NK-92 (cell line): ENCODE measurements around the gene FAM200B.

Source experiments
- DNase-seq: peaks from one replicate; lab custom pipeline; 2025; ENCODE audit not compliant: unreplicated experiment; lab: John Stamatoyannopoulos, UW

Gene FAM200B

DNA sequence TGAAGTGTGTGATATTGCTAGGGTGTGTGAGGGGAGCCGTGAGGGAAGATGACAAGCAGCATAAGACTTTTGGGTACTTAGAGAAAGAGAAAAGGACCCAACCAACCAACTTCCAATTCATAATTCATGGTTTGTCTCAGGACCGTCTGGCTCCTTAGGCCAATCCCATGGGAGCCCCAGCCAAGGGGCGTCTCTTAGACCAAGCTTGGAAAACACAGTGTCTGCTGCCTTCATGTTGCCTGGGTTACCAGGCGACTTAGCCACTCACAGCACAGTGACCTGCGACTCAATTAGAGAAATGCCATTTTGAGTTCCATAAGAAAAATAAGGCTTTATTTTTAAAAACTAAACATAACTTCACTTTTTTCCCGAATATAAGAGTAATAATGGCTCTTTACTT is 53.9 kb downstream of the FAM200B start:
- no peak for DNase-seq

DNA sequence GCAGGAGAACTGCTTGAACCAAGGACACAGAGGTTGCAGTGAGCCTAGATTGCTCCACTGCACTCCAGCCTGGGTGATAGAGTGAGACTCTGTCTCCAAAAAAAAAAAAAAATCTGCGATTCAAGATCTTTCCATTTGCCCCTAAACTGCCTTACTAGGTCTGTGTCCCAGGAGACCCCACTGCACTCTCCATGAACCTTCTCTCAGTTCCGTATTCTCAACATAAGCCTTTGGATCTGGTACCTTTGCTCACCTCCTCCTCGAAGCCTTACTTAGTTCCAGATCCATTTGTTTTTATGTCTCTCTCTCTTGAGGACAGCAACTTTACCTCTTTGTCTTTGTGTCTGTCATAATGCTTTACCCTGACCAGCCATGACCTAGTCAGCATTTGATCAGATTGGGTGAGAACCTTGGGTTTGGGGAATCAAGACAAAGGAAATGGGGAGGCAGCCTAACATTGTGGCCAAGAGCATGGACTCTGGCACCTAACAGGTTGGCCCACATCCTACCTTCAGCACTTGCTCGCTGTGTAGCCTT is 55.0 kb downstream of the FAM200B start:
- no peak for DNase-seq

DNA sequence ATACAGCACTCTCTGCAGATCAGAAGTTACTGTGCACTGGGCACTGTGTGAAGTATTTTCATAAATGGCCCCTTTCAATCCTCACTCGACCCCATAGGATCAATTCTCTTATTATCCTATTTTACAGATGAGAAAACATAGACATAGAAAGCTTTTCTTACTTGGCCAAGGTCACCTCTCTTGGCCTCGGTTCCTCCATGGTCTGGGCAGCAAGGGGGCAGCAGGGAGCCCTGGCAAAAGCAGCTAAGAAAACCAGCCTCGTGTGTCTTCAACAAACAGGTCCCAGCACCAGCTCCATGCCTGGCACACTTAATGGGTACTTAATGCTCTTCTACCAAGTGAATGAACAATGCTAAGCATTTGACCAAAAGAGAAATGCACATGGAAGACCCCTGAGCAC is 55.6 kb downstream of the FAM200B start:
- DNase-seq, result no peak

DNA sequence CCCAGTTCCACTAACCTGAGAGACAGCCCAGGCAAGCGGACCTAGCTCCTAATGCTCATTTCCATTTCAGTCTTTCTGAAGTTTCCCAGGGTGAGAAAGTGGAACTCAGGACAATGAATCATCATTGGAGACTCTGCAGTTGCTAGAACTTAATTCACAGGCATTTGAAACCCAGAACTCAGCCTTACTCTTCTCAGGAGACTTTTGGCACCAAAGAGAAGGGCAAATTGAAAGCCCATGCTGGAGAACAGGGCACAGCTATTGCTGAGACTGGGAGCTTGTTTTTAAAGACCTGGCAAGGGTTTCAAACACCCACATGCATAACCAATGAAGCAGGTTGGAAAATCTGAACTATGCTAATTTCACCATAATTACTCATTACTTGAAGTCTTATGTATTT is 57.2 kb downstream of the FAM200B start:
- no peak for DNase-seq
